HG02870 (cell line): ENCODE data around the gene MFSD12.
"Not testable (repeated sequence)": the region's sequence is repeated elsewhere in the genome, so short reads cannot be mapped to it uniquely, and the experiment has no call there.

Experiments
- ATAC-seq: cut with Tn5 transposase; IDR thresholded peaks from one replicate; pipeline ENCODE4 v1.9.1; 2021; ENCODE audit warnings: mild to moderate bottlenecking, moderate library complexity; ENCODE audit not compliant: unreplicated experiment

MFSD12 gene

DNA sequence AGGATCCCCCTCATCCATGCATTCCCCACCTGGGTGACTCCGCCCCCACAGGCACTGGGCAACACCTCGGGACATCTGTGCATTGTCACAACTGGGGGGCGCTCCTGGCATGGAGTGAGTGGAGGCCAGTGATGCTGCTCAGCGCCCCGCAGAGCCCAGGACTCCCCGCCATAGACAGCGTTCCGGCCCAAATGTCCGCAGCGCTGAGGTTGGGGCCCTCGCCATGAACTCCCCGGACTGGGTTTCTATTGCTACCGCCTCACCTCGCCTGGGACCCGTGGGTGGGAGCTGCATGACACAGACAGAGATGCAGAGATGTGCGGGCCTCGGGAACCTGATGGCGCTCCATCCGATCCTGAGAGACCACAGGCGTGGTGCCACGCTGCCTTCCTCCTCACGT is 46.7 kb downstream of the MFSD12 start:
- no peak for ATAC-seq

DNA sequence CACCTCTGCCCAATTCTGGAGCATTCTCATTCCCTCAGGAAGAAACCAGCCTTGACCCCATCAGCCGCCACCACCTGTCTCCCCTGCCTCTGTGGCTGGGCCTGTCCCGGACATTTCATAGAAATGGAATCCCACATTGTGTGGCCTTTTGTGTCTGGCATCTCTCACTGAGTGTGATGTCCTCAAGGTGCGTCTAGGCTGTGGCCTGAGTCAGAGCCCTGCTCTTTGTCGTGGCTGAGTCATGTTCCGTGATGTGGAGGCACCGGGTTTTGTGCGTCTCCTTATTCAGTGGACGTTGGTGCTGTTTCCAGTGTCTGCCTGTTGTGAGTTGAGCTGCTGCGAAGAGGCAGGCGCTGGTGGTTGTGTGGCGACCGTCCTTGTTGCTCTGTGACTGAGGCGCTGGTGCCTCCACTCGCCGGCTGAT is 47.8 kb downstream of the MFSD12 start:
- ATAC-seq = no peak

DNA sequence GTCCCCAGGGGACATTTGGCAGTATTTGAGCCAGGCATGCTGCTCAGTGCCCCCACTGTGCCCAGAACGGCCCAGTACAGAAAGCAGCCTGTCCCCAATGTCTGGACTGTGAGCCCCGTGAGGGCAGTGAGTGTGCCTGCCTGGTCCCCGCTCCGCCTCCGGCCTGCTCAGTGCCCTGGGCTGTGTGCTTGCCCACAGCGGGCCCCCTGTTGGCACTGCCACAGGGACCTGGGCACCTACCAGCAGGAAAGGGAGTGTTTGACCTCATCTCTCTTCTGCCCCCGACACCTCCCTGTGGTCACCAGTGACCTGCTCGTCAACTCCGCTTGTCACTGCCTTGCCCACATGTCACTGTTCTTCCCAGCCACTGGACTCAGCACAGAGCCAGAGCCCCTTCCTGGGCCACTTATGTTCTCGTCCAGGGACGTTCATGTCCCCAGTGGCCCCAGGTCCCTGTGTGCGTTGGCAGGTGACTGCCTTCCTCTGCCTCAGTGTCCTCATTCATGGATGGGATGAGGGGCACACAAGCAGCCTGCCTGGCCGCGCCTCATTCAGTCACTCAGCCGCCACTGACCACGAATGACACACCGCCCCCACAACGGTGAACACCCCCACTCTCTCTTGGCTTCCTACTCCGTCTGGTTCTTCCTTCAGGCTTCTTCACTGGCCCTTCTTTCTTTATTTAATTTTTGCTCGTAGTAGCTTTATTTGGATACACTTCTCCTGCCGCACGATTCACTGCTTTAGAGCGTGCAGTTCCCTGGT is 48.4 kb downstream of the MFSD12 start:
- no peak for ATAC-seq

DNA sequence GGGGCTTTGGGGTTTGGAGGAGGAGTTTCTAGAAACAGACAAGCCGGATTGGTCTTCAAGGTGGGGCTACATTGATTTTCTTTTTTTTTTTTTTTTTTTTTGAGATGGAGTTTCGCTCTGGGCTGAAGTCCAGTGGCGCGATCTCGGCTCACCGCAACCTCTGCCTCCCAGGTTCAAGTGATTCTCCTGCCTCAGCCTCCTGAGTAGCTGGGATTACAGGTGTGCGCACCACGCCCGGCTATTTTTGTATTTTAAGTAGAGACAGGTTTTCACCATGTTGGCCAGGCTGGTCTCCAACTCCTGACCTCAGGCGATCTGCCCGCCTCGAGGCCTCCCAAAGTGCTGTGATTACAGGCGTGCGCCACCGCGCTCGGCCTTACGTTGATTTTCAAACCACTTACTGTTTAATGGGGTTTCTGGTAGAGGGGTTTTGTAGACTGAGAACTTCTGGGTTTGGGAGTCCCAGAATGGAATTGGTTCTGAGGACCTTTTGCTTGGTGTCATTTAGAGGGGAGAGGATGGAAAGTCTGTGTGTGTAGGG is 49.2 kb downstream of the MFSD12 start:
- ATAC-seq = not testable (repeated sequence)

DNA sequence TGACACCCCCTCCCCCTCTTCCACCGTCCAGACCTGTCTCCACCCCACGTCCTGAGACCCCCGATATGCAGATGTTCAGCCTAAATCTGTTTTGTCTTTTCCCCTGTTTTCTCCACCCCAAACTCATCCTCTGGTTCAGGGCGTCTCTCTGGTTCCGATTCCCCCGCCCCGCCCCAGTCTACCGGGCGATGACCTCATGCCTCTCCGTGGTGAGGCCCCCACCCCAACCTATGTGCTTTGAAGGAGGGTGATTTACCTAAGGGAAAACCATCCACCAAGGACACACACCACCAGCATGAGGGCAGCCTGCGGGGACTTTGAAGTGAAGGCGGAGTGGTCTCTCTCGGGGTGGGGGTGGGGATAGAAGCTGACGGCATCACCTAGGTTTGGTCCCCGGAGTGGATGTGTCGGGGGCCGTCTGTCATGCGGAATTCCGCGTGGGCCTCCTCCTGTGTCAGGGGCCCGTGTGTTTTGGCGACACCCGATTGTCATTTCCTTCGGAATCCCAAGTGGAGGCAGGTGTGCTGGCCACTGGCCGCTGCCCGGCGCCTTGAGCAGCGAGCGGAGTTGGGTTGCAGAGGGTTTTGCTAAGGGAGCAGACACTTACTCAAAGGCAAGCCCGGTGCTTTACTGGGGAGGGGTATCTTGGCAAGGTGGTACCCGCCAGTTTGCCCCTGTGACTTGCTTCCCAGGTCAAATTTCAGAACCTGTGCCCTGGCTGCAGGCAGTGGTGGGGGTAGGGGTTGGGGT is 49.8 kb downstream of the MFSD12 start:
- no peak for ATAC-seq

DNA sequence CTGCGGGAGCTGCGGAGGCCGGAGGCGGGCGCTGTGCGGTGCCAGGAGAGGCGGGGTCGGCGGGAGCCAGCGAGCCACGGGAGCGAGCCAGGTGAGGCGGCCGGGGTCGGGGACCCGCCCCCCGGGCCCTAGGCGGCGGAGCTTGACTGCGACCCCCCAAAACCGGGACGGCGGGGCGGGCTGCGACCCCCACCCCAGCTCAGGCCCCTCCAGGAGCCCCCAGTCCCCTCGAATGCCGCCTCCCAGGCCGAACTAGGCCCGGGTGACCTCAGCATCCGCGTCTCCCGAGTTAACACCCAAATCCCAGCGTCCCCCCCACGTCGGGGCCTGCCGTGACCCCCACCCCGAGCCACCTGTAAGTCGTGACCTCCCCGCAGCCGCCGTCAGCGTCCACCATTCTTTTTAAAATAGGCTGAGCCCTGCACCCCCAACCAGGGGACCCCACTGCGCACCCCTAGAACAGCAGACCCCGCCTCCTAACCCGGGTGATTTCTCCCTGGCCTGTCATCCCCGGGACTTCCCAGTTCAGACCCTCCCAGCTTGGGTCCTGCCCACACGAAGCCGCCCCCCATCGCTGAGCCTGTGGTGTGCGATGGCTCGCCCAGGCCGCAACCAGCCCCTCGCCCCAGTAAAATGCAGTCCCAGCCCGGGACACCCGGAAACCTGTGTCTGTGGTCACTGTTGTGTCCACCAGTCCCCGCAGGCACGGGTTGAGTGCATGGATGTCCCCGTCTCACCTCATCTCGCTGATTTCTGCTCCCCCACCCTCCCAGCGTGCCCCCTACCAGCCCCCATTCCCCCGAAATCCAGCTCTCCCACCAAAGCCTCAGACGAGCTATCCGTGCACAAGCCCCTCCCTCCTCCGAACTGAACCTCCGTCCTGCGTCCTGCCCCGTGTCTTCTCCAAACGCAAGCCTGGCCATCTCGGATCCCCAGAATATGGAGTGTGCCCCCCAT is 50.7 kb downstream of the MFSD12 start:
- no peak for ATAC-seq

DNA sequence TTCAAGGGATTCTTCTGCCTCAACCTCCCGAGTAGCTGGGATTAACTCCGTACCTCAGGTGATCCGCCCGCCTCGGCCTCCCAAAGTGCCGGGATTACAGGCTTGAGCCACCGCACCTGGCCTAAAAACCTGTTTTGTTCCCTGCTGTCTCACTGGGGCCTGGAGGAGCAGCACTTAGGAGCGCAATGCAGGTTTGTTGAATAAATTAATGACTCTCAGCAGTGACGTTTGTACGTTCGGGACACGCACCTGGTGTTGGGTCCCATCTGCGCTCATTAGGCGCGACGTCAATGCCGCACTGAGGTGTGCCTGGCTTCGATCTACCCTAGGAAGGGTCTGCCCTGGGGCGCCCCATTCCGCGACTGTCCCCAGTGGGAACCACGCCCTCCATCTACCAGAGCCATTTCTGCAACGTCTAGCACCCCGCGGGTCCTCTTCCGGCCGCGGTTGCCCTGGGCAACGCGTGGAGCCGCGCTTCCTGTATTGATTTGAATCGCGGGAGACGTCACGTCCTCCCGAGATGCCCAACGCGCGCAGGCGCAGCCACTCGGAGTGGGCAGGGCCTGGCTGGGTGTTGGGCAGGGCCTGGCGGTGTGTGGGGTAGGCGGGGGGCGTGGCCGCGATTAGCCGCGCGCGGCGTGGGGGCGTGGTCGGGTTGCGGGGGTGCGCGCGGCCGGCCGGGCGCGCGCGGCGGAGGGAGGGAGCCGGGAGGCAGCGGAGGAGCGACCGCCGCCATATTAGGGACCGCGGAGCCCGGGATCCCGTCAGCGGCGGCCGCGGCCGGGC is 51.6 kb downstream of the MFSD12 start, which contains the start of gene FZR1:
Gene FZR1, plus strand, starts transcription at position 714 of the 786 bp plus-strand sequence. CDS start 16,679 bp downstream, outside the sequence.
- ATAC-seq = peak; percentile 92

DNA sequence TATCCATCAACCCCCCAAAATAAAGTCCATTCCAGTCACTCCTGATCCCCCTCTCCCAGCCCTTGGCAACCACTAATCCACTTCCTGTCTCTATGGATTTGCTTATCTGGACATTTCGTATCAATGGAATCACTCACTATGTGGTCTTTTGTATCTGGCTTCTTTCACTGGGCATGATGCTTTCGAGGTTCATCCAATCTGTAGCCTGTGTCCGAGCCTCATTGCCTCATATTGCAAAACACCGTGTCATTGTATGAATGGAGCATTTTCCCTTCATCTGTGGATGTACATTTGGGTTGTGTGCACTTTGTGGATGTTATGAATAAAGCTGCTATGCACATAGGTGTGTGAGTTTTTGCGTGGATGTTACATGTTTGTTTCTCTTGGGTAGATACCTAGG is 52.7 kb downstream of the MFSD12 start:
- ATAC-seq = no peak

DNA sequence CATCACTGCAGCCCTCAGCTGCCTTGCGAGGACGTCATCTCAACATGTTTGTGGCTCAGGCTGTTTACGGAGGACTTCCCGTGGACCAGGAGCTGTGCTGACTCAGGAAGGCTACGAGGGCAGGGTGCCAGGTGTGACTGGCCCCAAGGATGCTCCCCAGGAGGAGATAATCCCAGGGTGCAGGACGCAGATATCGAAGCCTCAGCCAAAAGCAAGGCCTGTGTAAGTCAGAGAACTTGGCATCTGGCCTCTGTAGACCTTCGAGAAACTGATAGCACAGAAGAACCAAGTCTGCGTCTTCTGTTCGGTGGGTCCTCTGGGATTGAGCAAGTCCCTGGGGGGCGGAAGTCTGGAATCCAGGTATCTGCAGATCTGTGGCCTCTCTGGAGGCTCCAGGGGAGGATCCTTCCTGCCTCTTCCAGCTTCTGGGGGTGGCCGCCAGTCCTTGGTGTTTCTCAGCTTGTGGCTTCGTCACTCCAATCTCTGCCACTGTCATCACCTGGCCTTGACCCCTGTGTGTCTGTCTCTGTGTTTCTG is 54.3 kb downstream of the MFSD12 start:
- ATAC-seq = no peak

DNA sequence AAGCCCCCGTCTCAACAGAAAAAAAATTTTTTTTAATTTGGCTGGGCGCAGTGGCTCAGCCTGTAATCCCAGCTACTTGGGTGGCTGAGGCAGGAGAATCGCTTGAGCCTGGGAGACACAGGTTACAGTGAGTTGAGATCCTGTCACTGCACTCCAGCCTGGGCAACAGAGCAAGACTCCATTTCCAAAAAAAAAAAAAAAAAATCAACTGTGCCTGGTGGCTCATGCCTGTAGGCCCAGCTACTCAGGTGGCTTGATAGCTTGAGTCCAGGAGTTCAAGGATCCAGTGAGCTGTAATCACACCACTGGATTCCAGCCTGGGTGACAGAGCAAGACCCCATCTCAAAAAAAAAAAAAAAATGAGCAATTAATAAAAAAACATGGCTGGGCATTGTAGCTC is 55.6 kb downstream of the MFSD12 start:
- no peak for ATAC-seq

DNA sequence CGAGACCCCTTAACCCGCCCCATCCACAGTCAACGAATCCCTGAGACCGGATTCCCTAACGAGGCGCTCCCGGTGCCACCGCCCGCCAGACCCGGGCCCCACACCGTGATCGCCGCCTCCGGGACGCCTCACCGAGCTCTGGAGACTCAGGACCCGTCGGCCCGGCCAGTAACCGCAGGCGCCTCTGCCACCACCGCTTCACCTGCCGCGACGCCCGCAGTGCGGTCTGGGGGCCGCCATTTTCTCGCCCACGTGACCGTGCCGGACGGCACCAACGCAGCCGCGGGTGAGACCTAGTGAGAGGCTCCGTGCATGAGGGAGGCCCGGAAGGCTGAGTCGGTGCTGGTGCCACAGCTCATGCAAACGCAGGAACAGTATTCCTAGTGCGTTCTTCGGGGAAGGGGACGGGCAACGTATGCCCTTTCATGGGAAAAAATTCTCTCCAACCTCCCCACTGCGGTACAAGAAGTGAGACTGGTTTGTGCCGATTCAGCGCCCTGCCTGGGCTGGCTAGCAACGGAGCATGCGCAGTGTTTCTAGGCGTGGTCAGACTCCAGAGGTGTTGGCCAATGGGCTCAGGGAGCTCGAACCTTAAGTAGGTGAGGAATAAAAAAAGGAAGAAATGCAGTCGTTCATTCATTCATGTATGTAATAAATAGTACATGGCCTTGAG is 56.8 kb downstream of the MFSD12 start, which contains the start of gene DOHH:
Gene DOHH, minus strand, starts transcription at position 246 of the 673 bp plus-strand sequence. CDS start 3,860 bp downstream, outside the sequence.
- peak; percentile 83 for ATAC-seq

DNA sequence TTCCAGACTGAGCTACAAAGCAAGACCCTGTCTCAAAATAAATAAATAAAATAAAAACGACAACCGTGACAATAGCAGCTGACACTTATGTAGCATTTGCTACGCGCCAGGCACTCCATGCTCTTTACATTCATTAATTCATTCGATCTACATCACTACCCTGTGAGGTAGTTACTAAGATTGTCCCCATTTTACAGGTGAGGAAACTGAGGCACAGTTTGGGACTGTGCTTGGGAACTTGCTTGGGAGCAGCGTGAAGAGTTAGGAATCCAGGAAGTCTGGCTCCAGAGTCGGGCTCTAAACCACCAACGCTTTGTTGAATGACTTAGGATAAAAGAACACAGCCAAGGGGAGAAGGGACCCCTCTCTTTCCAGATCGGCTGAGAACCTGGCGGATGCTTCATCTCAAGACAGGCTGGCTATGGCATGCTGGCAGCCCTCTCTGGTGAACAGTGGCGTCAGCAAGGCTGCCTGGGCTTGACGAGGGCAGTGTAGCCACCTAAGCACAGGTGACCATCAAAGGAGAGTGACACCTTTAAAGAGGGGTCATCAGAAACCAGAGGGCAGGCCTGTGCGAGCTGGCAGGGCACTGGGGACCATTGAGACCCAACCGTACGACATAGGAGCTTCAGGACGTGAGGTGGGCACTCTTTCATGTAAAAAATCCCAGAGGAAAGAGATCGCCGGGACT is 57.5 kb downstream of the MFSD12 start:
- ATAC-seq = no peak

DNA sequence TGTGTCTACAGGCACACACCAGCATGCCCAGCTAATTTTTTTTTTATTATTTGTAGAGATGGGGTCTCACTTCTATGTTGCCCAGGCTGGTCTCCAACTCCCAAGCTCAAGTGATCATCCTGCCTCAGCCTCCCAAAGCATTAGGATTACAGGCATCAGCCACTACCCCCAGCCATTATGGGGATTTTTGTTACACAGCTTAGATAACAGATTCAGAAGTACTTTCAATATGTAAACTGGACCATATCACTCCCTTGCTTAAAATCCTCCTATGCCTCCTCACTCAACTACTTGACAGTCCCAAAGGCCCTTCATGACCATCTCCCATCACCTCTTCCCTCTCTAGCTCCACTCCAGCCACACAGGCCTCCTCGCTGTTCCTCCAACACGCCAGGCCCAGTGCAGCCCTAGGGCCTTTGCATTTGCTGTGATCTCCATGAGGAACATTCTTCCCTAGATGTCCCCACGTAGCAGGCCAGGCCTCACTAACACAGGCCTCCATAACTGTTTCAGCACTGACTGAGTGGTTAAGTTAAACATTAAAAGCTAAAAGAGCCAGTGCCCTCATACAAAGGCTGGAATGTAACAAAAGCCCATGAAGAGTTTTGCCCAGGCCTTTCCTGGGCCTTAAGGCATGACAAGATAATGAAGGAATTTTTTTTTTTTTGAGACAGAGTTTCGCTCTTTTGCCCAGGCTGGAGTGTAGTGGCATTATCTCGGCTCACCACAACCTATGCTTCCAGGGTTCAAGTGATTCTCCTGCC is 59.4 kb downstream of the MFSD12 start:
- no peak for ATAC-seq

DNA sequence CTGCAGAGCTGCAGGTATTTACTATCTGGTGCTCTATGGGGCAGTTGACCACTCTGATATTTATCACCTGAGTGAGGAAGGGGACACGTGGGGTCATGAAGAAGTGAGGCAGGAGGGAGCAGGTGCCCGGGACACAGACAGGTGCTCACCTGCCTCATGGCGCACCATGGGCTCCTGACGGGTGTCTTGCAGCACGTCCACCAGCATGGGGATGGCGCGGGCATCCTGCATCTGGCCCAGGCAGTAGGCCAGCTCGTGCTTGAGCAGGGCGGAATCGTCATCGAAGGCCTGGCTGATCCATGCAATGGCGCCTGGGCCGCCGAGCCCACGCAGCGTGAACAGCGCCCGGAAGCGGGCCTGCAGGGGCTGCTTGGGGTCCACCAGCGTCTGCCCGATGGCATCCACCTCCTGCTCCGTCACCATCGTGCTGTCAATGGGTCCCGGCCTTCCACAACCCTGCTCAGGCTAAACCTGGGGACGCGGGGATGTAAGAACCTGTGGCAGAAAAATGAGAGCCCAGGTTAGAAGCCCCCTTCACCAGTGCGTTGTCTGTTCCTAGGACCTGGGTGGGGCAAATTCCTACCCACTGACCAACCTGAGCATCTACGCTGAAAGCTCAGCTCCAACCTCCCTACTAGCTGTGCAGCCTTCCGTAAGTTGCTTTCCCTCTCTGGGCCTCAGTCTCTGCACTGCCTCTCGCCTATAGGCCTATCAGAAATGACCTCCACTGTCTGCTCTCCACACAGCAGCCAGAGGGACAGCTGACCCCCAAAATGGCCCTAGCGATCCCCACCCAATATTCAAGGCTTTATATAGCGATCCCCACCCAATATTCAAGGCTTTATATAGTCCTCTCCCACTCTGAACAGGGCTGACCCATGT is 60.8 kb downstream of the MFSD12 start:
- ATAC-seq = no peak

DNA sequence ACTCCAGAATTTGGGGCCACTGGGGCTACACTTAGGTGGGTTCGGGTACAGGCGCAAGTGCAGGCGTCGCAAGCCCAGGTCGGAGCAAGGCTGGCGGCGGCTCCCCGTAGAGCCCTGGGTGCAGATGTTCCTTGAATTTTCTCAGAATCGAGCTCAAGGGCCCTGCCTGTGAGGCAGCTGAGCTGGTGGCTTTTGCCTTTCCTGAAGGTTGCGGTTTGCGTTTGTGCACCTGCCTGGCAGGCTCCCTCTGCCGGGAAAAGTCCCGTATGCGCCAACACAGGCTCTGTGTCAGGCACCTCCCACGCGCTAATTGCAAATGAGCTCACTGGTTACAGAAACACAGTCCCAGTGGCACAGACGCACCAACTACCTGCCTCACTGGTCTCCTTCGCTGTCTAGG is 62.8 kb downstream of the MFSD12 start:
- no peak for ATAC-seq
